GM21360 (cell line): Measurements from ENCODE around the gene AK5.

Experiments used
- ATAC-seq: cut with Tn5 transposase; IDR thresholded peaks from one replicate; pipeline ENCODE4 v1.9.1; 2021; ENCODE audit warnings: mild to moderate bottlenecking, moderate library complexity; ENCODE audit not compliant: unreplicated experiment

AK5 gene

GRCh38 chr1:77538956-77539518 lies 257.2 kb downstream of the AK5 start:
- ATAC-seq: peak; percentile 43

GRCh38 chr1:77539519-77540142 lies 257.8 kb downstream of the AK5 start:
- ATAC-seq: no peak

GRCh38 chr1:77540501-77541161 lies 258.8 kb downstream of the AK5 start:
- peak; percentile 42 for ATAC-seq

- ATAC-seq: peak; percentile 33
These were observed 259.3 kb downstream of the AK5 start for GRCh38 chr1:77541162-77541545.

GRCh38 chr1:77542813-77543420 lies 261.1 kb downstream of the AK5 start:
- no peak for ATAC-seq

DNA sequence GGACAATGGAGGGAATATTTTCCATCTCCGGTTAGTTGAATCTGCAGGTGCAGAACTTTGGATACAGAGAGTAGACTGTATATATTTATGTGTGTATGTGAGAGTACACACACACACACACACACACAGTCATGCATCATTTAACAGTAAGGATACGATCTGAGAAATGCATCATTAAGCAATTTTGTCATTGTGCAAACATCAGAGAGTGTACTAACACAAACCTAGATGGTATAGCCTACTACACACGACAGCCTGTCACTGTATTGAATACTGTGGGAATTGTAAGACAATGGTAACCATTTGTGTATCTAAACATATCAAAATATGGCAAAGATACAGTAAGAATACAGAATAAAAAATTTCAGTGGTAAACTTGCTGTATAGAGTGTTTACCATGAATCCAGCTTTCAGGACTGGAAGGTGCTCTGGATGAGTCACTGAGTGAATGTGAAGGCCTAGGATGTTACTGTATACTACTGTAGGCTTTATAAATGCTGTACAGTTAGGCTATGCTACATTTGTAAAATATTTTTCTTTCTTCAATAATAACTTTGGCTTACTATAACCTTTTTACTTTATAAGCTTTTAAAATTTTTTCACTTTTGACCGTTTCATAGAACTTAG lies 262.1 kb downstream of the AK5 start:
- no peak for ATAC-seq

- ATAC-seq: no peak
These were observed 263.0 kb downstream of the AK5 start for GRCh38 chr1:77544845-77545244.

DNA sequence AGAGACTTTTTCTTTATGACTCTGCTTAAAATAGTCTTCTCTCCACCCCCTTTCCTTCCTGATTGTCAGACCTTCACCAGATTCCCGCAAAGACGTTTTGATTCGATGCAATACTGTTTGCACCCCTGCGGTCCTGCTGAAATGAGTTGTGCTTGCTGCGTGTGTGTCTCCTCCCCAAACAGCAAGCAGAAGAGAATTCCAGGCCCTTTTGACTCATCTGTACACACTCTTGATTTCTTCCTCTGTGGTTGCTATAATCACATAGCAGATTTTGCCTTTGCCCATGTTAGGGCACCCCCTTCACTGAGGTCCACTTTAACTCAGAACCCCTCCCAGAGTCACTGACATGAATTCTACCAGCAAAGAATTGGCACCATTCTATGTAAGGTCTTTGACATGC lies 264.2 kb downstream of the AK5 start:
- ATAC-seq: no peak

DNA sequence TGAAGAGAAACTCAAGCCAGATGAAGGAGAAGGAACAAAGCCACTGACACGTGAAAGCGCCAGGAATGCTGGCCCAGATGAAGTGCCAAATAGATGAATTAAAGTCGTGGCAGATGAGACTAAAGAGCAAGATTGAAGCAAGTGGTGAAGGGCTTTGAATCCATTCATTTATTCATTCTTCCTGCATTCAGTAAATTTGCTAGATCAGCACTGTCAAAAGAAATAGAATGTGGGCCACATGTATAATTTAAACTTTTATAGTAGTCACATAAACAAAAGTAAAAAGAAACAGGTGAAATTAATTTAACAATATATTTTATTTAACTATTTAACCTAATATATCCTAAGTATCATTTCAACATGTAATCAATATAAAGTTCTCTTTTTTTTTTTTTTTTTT lies 265.1 kb downstream of the AK5 start:
- no peak for ATAC-seq

DNA sequence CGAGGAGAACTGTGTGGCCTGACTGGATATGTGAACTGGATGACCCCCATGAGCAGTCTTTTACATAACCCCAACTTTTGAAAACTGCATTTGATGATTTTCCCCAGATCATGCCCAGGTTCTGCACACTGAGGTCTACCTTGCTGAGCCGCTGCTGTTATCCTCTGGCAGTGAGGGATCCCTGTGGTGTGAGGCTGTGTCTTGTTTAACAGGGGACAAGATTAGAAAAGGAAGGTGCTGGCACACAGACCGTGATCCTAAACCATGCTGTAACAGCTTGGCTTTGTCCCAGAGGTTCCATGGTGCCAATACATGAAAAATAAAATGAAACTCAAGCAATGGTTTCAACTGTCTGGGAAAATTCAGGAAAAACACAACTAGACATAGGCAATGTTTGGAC lies 266.5 kb downstream of the AK5 start:
- no peak for ATAC-seq

GRCh38 chr1:77550135-77550534 lies 268.3 kb downstream of the AK5 start:
- no peak for ATAC-seq

GRCh38 chr1:77552626-77553025 lies 270.8 kb downstream of the AK5 start:
- no peak for ATAC-seq

DNA sequence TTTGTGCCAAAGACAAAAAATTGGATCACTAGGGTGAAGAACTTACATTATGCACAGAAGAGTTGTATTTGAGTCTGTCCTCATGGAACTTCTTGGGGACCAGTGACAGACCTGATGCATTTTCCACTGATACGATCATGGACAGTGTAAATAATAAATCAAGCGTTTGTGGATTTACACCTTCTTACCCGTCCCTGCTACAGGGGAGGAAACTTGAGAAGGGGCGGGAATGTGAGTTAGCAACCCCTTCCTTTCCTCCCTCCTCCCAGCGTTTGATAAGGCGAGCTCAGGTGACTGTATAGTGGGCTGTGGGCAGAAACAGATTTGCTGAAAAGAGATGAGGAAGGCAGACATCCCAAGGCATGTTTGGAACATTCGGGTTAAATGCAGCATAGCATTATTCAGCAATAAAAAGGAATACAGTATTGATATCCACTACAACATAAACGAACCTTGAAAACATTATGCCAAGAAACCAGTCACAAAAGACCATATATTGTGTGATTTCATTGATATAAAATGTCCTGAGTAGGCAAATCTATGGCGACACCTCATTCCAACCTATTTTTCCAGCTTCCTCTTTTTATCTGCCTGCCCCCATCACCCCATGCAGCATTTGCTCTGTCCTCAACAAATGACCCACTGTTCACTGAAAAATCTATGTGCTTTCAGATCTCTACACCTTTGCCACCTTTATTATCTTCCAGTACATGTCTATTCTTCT lies 271.9 kb downstream of the AK5 start:
- ATAC-seq: no peak

GRCh38 chr1:77556045-77556444 lies 274.2 kb downstream of the AK5 start:
- ATAC-seq: no peak

- ATAC-seq: no peak
These were observed 275.2 kb downstream of the AK5 start for GRCh38 chr1:77557053-77557452.

DNA sequence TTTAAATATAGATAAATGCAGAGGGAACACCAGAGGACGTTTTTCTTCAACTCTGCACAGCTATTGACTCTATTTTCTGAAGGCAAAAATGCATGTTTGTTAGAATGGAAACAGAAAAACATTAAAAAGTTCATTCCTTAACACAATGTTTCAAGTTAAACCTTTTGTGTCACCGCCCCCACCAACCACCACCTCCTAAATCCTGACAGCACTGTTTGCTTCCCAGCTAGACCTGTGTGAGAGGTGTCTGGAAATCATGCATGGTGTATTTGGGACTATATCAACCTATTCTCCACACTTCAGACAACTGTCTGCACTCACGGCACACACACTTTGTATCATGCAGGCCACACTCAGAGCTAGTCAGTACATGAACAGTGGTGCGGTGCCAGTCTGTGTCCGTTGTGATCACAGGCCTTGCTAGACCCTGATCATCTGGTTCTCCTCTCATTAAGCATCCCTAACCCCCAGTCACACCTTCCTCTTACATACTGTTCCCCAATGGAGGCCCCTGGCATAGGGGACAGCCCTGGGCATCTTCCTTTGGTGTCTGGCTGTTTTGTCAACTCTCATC lies 276.9 kb downstream of the AK5 start:
- no peak for ATAC-seq

GRCh38 chr1:77560741-77561140 lies 278.9 kb downstream of the AK5 start:
- no peak for ATAC-seq

GRCh38 chr1:77562596-77563150 lies 280.9 kb downstream of the AK5 start:
- ATAC-seq: no peak

DNA sequence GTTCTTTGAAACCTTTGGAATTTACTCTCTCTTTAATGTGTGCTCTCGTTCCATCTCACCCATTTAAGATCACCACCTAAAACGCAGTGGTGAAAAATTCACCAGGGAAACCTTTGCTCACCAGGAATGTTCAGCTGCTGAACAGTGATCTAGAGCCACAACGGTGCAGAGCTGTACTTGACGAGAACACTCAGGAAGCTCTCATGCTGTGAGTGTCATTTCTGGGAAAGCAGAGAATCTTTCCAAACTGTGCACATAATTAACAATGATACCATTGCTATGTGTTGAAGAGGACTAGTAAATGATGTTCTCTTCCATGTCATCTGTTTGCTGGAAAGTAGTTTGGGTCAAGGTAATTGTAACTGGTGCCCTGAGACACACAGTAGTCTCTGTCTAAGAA lies 283.5 kb downstream of the AK5 start:
- no peak for ATAC-seq

- ATAC-seq: no peak
These were observed 289.8 kb downstream of the AK5 start for GRCh38 chr1:77571642-77572041.
